Measurements from ENCODE around the gene GPR149. TPM values are rescaled to one million over a fixed set of nuclear protein-coding genes. Genes with fewer than 3 reads are reported as not detected.

Gene GPR149
- total and polyA plus RNA-seq, 2 donors (not counting 3 experiments of a cell fraction or from before 2014, with no cell fraction given) = not detected

DNA sequence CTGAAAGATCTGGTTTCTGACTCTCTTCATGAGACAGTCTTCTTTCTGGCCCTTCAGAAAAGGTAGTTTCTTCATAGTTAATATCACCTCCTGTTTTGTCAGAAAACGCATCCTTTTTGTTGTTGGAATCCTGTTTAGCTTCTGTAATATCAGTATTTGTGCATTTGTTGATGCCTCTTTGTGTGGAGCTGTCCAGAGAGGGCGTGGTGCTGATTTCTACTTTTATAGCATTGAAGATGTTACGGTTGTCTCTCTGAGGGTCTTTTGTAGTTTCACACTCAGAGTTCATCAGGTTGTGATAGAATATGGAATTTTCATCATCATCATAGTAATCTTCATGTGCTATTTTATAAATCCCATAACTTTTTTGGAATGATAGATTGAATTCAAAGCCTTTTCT lies 8.9 kb downstream of the GPR149 start:
- no peak for TF ChIP-seq POLR2A (IDR thresholded peaks at IDR 0.05; ENCODE audit: low read depth, low read length)
- TF ChIP-seq POLR2AphosphoS5 (IDR thresholded peaks at IDR 0.05; ENCODE audit: insufficient read depth, low read depth, low read length) = no peak
- Histone ChIP-seq H3K4me1 (ENCODE audit: control insufficient read depth, extremely low read depth, insufficient read depth, low read length) (no peaks in the 10 kb centered on the region), H3K9me3 (replicated peaks; ENCODE audit: control insufficient read depth, insufficient read depth, low read length) (no peaks in the 10 kb centered on the region), H3K9ac (replicated peaks; ENCODE audit: extremely low read depth, insufficient read depth, low read length) (no peak overlapping the region), H2AFZ (ENCODE audit: low read depth, low read length) (no peak overlapping the region), H3K27ac (ENCODE audit: insufficient read depth, low read depth, low read length) (no peak overlapping the region), H4K20me1 (replicated peaks; ENCODE audit: control insufficient read depth, extremely low read depth, insufficient read depth, low read length) (no peaks in the 10 kb centered on the region), H3K4me3 (replicated peaks in 1 of 3; ENCODE audit: insufficient read depth in 1 of 3, low read depth in 1 of 3, low read length in 3 of 3) (no peak overlapping the region), H3K9me1 (replicated peaks; ENCODE audit: control insufficient read depth, extremely low read depth, insufficient read depth, low read length) (no peaks in the 10 kb centered on the region), H3K36me3 (ENCODE audit: control insufficient read depth in 2 of 2, extremely low read depth in 1 of 2, insufficient read depth in 2 of 2, low read length in 2 of 2) (no peaks in the 10 kb centered on the region), H3K27me3 (ENCODE audit: control insufficient read depth in 2 of 2, insufficient read depth in 2 of 2, low read length in 2 of 2) (no peaks in the 10 kb centered on the region), H3K4me2 (ENCODE audit: insufficient read depth, low read length) (no peak overlapping the region), H3K79me2 (ENCODE audit: control insufficient read depth, insufficient read depth, low read length) (no peaks in the 10 kb centered on the region)
- intact Hi-C loops (cut with micrococcal nuclease) = no loop called here
- dilution Hi-C loops (cut with MboI; ENCODE audit: extremely low pct_ligation_motif_present, low sequenced_read_pairs) = no loop called here
- DNase-seq (ENCODE audit: low read depth, low spot score) = peak; percentile 4
- no TSS peak for BruUV-seq (replicated peaks)
- ChIA-PET POLR2A (no interaction called here), CTCF (no interaction called here)
- FAIRE-seq = no peak

DNA sequence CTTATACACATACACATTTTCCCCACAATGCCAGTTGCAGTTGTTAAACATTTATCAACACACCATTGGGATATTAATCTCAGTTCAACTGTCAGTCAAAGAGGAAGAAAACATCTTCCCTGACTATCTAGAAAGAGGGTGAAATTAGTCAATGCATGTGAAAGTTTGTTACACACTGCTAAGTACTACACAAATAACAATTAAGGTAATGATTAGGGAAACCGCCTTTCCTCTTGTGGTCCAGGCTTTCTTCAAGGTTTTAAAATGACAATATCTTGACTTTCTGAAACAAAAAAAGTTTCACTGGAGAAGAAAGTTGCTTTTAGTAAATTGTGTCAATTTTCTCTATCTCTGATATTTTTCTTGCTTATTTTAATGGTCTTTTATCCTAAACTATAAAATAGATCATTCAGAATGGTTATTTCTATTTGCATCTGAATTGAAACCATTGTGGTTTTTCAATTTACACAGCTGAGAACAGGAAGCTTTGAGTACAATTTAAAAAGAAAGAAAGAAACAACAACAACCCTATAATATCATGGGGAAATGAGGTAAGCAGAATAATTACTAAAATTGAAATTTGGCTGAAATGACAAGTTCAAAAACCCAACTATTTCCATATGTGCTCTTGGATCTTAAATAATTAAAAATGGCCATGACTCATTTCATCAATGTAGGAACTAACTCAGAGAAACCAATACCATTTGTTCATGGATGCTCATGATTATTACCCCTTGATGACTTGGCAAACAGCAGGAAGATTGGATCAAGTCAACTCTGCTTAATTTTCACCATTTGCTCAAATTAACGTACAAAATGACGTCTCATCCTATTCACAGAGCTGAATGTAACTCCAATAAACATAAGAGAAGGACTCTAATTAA lies 31.7 kb downstream of the GPR149 start:
- CTCF ChIA-PET = no interaction called here

More for the DNA sequence above, 31.7 kb downstream of the GPR149 start:
- H3K27me3 ChIP-seq (ENCODE audit: control insufficient read depth in 2 of 2, insufficient read depth in 2 of 2, low read length in 2 of 2) = no peaks in the 10 kb centered on the region
- no TSS peak for BruUV-seq (replicated peaks)
- FAIRE-seq = no peak
- intact Hi-C loops (cut with micrococcal nuclease) = no loop called here
- dilution Hi-C loops (cut with MboI; ENCODE audit: extremely low pct_ligation_motif_present, low sequenced_read_pairs) = no loop called here
- H3K9ac ChIP-seq (replicated peaks; ENCODE audit: extremely low read depth, insufficient read depth, low read length) = no peak overlapping the region
- H3K4me3 ChIP-seq (replicated peaks in 1 of 3; ENCODE audit: insufficient read depth in 1 of 3, low read depth in 1 of 3, low read length in 3 of 3) = no peak overlapping the region
- no peaks in the 10 kb centered on the region for H3K9me3 ChIP-seq (replicated peaks; ENCODE audit: control insufficient read depth, insufficient read depth, low read length)
- no peaks in the 10 kb centered on the region for H3K36me3 ChIP-seq (ENCODE audit: control insufficient read depth in 2 of 2, extremely low read depth in 1 of 2, insufficient read depth in 2 of 2, low read length in 2 of 2)
- H3K4me1 ChIP-seq (ENCODE audit: control insufficient read depth, extremely low read depth, insufficient read depth, low read length) = no peaks in the 10 kb centered on the region
- H3K27ac ChIP-seq (ENCODE audit: insufficient read depth, low read depth, low read length) = no peak overlapping the region
- H2AFZ ChIP-seq (ENCODE audit: low read depth, low read length) = no peak overlapping the region
- H3K9me1 ChIP-seq (replicated peaks; ENCODE audit: control insufficient read depth, extremely low read depth, insufficient read depth, low read length) = no peaks in the 10 kb centered on the region
- DNase-seq (ENCODE audit: low read depth, low spot score) = no peak
- H3K4me2 ChIP-seq (ENCODE audit: insufficient read depth, low read length) = no peak overlapping the region
- H4K20me1 ChIP-seq (replicated peaks; ENCODE audit: control insufficient read depth, extremely low read depth, insufficient read depth, low read length) = no peaks in the 10 kb centered on the region
- TF ChIP-seq EZH2 (IDR thresholded peaks at IDR 0.05; ENCODE audit: borderline replicate concordance, low read depth, low read length, severe bottlenecking) = no peak
- TF ChIP-seq FOS (IDR thresholded peaks at IDR 0.05; ENCODE audit: borderline replicate concordance, insufficient read depth, low read length) = no peak
- TF ChIP-seq JUN (IDR thresholded peaks at IDR 0.05; ENCODE audit: borderline replicate concordance, insufficient read depth, insufficient read length, low read depth) = no peak
- TF ChIP-seq GATA2 (IDR thresholded peaks at IDR 0.05; ENCODE audit: insufficient read depth, insufficient read length, low read depth, low read length) = no peak
- POLR2A ChIA-PET = no interaction called here
- no peaks in the 10 kb centered on the region for H3K79me2 ChIP-seq (ENCODE audit: control insufficient read depth, insufficient read depth, low read length)
